H1 (cell line): ENCODE data around the gene HLA-A. TPM values are rescaled to one million over a fixed set of nuclear protein-coding genes. Genes with fewer than 3 reads are reported as not detected.

Experiments used
- BACH1 ChIP-seq: IDR thresholded peaks from 2 replicates; pipeline ENCODE4 v1.6.1; 2012; ENCODE audit warnings: low read length, improper control_type of control experiment
- CBX5 ChIP-seq: fragments of 300-800, 300-1000 bp; sonication (generic); IDR thresholded peaks from 2 replicates; pipeline ENCODE4 v1.7.1; 2016; ENCODE audit warnings: antibody characterized with exemption, low read length, low read depth
- CBX8 ChIP-seq: fragments of 300-800, 300-1000 bp; sonication (generic); IDR thresholded peaks from 2 replicates; pipeline ENCODE4 v1.7.1; 2016; ENCODE audit warnings: low read depth, low read length, borderline replicate concordance
- EZH2 ChIP-seq: fragments of 200-600 bp; sonication (generic); IDR thresholded peaks from 2 replicates; pipeline ENCODE4 v1.7.1; 2012; ENCODE audit warnings: low read depth, mild to moderate bottlenecking, moderate library complexity, low read length, inconsistent platforms; ENCODE audit not compliant: severe bottlenecking
- NRF1 ChIP-seq: IDR thresholded peaks from 2 replicates; pipeline ENCODE4 v1.6.1; 2011; ENCODE audit warnings: mild to moderate bottlenecking, low read depth, low read length, improper control_type of control experiment
- PHF8 ChIP-seq: fragments of 200-600 bp; sonication (generic); conservative IDR thresholded peaks from 2 replicates; pipeline ENCODE4 v1.7.1; 2012; ENCODE audit warnings: low read depth, mild to moderate bottlenecking, inconsistent platforms, low read length, moderate library complexity
- RNF2 ChIP-seq: fragments of 200-900, 300-1000 bp; sonication (generic); IDR thresholded peaks from 2 replicates; pipeline ENCODE4 v1.7.1; 2016; ENCODE audit warnings: borderline replicate concordance, low read depth, mild to moderate bottlenecking, antibody characterized with exemption, low read length; ENCODE audit not compliant: poor library complexity, severe bottlenecking; ENCODE audit errors: missing control alignments
- SP1 ChIP-seq: IDR thresholded peaks from 2 replicates; pipeline ENCODE4 v1.6.1; 2011; ENCODE audit warnings: low read depth, low read length
- SP4 ChIP-seq: IDR thresholded peaks from 2 replicates; pipeline ENCODE4 v1.6.1; 2012; ENCODE audit warnings: low read length, inconsistent platforms
- YY1 ChIP-seq: IDR thresholded peaks from 2 replicates; pipeline ENCODE4 v1.6.1; 2011; ENCODE audit warnings: low read depth, mild to moderate bottlenecking, low read length
- polyA plus RNA-seq, 7 experiments: library from polyadenylated mRNA; depleted of rRNA in 3 of 7; stranded (reverse) in 5 of 7; unstranded in 2 of 7; fragments of >200 nt in 5 of 7; fragments of 200-250 nt in 2 of 7; gene quantifications; 1 replicate in 5 of 7; 2 replicates in 1 of 7; 4 replicates in 1 of 7; pipeline versions ENCODE4 v1.2.1 to v1.2.3, GENCODE V29; 2011 to 2013; ENCODE audit warnings: missing spikeins in 2 of 7, mixed read lengths in 2 of 7
- total RNA-seq: library from RNA; stranded (reverse); fragmentation: NEBNext Ultra II Directional; extraction: Animal tissue kit (Norgen Biotek cat#: 25700); gene quantifications from 2 replicates; pipeline ENCODE4 v1.2.1, GENCODE V29; 2021
- TF ChIP-seq, protein P1 (sequence below): fragments of 300-600 bp; sonication (generic); IDR thresholded peaks from 2 replicates; pipeline ENCODE4 v1.7.1; 2012; ENCODE audit warnings: low read length, moderate library complexity, mild to moderate bottlenecking, inconsistent platforms; ENCODE audit not compliant: insufficient replicate concordance

The HLA-A gene
- total and polyA plus RNA-seq, 2 of the 8 experiments (the other 6 are each of a cell fraction or from before 2014, with no cell fraction given) = 221 to 474 TPM

DNA sequence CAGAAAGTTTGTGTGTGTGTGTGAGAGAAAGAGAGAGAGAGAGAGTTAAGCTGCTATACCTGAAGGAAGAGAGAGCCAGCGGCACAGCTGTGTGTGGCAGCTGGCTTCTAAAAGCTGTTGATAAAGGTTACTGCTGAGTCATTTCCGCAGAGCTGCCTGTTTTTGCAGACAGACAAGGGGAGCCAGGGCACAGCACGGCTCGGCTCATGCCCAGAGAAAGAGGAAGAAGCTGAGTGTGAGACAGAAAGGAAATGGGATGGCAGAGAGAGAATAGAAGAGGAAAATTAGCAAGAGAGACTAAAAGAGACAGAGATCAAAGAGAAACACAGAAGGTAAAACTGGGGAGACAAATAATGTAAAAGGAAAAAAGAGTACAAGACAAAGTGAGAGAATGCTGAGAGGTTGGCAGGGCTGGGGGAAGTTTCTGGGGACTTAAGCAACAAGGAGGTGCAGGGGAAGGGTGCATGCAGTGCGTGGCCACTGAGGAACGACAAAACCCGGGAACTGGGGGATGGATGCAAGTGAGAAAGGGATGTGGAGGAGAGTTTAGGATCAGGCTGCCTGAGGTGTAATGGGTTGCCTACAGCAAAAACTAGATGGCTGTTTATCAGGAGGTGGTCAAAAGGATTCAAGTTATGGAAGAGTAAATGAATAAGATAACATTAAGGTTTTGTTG lies 22.7 kb downstream of the HLA-A start (continued):
- TF ChIP-seq, protein P1, sequence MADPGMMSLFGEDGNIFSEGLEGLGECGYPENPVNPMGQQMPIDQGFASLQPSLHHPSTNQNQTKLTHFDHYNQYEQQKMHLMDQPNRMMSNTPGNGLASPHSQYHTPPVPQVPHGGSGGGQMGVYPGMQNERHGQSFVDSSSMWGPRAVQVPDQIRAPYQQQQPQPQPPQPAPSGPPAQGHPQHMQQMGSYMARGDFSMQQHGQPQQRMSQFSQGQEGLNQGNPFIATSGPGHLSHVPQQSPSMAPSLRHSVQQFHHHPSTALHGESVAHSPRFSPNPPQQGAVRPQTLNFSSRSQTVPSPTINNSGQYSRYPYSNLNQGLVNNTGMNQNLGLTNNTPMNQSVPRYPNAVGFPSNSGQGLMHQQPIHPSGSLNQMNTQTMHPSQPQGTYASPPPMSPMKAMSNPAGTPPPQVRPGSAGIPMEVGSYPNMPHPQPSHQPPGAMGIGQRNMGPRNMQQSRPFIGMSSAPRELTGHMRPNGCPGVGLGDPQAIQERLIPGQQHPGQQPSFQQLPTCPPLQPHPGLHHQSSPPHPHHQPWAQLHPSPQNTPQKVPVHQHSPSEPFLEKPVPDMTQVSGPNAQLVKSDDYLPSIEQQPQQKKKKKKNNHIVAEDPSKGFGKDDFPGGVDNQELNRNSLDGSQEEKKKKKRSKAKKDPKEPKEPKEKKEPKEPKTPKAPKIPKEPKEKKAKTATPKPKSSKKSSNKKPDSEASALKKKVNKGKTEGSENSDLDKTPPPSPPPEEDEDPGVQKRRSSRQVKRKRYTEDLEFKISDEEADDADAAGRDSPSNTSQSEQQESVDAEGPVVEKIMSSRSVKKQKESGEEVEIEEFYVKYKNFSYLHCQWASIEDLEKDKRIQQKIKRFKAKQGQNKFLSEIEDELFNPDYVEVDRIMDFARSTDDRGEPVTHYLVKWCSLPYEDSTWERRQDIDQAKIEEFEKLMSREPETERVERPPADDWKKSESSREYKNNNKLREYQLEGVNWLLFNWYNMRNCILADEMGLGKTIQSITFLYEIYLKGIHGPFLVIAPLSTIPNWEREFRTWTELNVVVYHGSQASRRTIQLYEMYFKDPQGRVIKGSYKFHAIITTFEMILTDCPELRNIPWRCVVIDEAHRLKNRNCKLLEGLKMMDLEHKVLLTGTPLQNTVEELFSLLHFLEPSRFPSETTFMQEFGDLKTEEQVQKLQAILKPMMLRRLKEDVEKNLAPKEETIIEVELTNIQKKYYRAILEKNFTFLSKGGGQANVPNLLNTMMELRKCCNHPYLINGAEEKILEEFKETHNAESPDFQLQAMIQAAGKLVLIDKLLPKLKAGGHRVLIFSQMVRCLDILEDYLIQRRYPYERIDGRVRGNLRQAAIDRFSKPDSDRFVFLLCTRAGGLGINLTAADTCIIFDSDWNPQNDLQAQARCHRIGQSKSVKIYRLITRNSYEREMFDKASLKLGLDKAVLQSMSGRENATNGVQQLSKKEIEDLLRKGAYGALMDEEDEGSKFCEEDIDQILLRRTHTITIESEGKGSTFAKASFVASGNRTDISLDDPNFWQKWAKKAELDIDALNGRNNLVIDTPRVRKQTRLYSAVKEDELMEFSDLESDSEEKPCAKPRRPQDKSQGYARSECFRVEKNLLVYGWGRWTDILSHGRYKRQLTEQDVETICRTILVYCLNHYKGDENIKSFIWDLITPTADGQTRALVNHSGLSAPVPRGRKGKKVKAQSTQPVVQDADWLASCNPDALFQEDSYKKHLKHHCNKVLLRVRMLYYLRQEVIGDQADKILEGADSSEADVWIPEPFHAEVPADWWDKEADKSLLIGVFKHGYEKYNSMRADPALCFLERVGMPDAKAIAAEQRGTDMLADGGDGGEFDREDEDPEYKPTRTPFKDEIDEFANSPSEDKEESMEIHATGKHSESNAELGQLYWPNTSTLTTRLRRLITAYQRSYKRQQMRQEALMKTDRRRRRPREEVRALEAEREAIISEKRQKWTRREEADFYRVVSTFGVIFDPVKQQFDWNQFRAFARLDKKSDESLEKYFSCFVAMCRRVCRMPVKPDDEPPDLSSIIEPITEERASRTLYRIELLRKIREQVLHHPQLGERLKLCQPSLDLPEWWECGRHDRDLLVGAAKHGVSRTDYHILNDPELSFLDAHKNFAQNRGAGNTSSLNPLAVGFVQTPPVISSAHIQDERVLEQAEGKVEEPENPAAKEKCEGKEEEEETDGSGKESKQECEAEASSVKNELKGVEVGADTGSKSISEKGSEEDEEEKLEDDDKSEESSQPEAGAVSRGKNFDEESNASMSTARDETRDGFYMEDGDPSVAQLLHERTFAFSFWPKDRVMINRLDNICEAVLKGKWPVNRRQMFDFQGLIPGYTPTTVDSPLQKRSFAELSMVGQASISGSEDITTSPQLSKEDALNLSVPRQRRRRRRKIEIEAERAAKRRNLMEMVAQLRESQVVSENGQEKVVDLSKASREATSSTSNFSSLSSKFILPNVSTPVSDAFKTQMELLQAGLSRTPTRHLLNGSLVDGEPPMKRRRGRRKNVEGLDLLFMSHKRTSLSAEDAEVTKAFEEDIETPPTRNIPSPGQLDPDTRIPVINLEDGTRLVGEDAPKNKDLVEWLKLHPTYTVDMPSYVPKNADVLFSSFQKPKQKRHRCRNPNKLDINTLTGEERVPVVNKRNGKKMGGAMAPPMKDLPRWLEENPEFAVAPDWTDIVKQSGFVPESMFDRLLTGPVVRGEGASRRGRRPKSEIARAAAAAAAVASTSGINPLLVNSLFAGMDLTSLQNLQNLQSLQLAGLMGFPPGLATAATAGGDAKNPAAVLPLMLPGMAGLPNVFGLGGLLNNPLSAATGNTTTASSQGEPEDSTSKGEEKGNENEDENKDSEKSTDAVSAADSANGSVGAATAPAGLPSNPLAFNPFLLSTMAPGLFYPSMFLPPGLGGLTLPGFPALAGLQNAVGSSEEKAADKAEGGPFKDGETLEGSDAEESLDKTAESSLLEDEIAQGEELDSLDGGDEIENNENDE = no peak
- TF ChIP-seq CBX8 (no peak), SP4 (no peak), YY1 (no peak), RNF2 (no peak), EZH2 (no peak), SP1 (0 out of 2 replicates have a peak, but pooled peaks have one; percentile 31), PHF8 (no peak), CBX5 (no peak), BACH1 (peak; percentile 97), NRF1 (no peak)
